MM.1S (cell line): ENCODE results near the gene TEX2.

Experiments
- DNase-seq: peaks from one replicate; pipeline ENCODE4 v3.0.0-alpha.2; 2015
- H2AFZ ChIP-seq: fragments of 300-600 bp; sonication (generic); 2 replicates; pipeline ENCODE4 v1.6.0; 2016; ENCODE audit warnings: antibody characterized with exemption, low read length
- H3F3A ChIP-seq: fragments of 300-600 bp; sonication (generic); 2 replicates; pipeline ENCODE4 v1.6.1; 2016; ENCODE audit warnings: mild to moderate bottlenecking, antibody characterized with exemption, low read length, moderate library complexity, mixed read lengths; ENCODE audit not compliant: insufficient read depth
- H3K27ac ChIP-seq: fragments of 300-600 bp; sonication (generic); 2 replicates; pipeline ENCODE4 v1.5.1; 2016; ENCODE audit warnings: mild to moderate bottlenecking, low read length
- H3K27me3 ChIP-seq: fragments of 300-600 bp; sonication (generic); replicated peaks from 2 replicates; pipeline ENCODE4 v1.6.0; 2016; ENCODE audit warnings: low read length; ENCODE audit not compliant: insufficient read depth
- H3K36me3 ChIP-seq: fragments of 300-600 bp; sonication (generic); replicated peaks from 2 replicates; pipeline ENCODE4 v1.6.1; 2016; ENCODE audit warnings: mild to moderate bottlenecking, low read length, mixed read lengths; ENCODE audit not compliant: insufficient read depth
- H3K4me1 ChIP-seq: fragments of 300-600 bp; sonication (generic); 2 replicates; pipeline ENCODE4 v1.6.1; 2016; ENCODE audit warnings: low read length, mixed read lengths
- H3K4me2 ChIP-seq: fragments of 300-600 bp; sonication (generic); 2 replicates; pipeline ENCODE4 v1.6.0; 2016; ENCODE audit warnings: low read depth, low read length
- H3K4me3 ChIP-seq: fragments of 300-600 bp; sonication (generic); 2 replicates; pipeline ENCODE4 v1.5.1; 2016; ENCODE audit warnings: low read length, mixed read lengths
- H3K79me2 ChIP-seq: fragments of 300-600 bp; sonication (generic); 2 replicates; pipeline ENCODE4 v1.6.1; 2016; ENCODE audit warnings: mixed run types, low read length, mixed read lengths
- H3K9ac ChIP-seq: fragments of 300-600 bp; sonication (generic); 2 replicates; pipeline ENCODE4 v1.6.1; 2016; ENCODE audit warnings: low read length, mixed read lengths
- H3K9me2 ChIP-seq: fragments of 300-600 bp; sonication (generic); replicated peaks from 2 replicates; pipeline ENCODE4 v1.6.1; 2016; ENCODE audit warnings: mild to moderate bottlenecking, low read length, mixed read lengths; ENCODE audit not compliant: insufficient read depth
- H3K9me3 ChIP-seq: fragments of 300-600 bp; sonication (generic); replicated peaks from 2 replicates; pipeline ENCODE4 v1.6.1; 2016; ENCODE audit warnings: mild to moderate bottlenecking, low read length, mixed read lengths; ENCODE audit not compliant: insufficient read depth
- H4K20me1 ChIP-seq: fragments of 300-600 bp; sonication (generic); 2 replicates; pipeline ENCODE4 v1.6.1; 2016; ENCODE audit warnings: mild to moderate bottlenecking, low read length, moderate library complexity, mixed read lengths; ENCODE audit not compliant: insufficient read depth
- EZH2 ChIP-seq: fragments of 300-600 bp; sonication (generic); optimal IDR thresholded peaks from 2 replicates; pipeline ENCODE3; 2017; ENCODE audit warnings: low read depth, mild to moderate bottlenecking, antibody characterized with exemption, low read length, mixed read lengths
- EZH2phosphoT487 ChIP-seq: fragments of 300-600 bp; sonication (generic); IDR thresholded peaks from 2 replicates; pipeline ENCODE4 v1.6.1; 2018; ENCODE audit warnings: antibody characterized with exemption, low read length
- TF ChIP-seq, protein P1 (sequence below): fragments of 300-600 bp; sonication (generic); IDR thresholded peaks from 2 replicates; pipeline ENCODE4 v1.5.1; 2016; ENCODE audit warnings: antibody characterized with exemption, low read length, mixed read lengths

The TEX2 gene

DNA sequence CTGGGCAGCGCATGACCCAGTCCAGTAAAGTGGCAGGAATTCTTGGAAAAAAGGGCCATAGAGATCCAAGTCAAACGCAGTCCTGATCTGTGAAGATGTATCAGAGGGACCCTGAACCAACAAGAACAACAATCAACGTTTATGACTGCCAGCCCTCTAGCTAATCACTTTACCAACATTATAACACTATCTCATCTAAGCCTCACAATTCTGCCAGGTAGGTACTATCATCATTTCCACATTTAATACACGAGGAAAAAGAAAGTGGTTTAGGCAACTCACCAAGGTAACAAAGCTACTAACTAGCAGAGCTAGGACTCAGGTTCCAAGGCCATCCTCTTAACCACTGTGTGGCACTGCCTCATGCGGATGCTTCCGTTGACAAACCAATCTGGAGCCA lies 28.1 kb downstream of the TEX2 start:
- no peak for DNase-seq
- Histone ChIP-seq H3K27ac (no peak overlapping the region), H3K9me2 (no peaks in the 10 kb centered on the region), H3K4me2 (no peak overlapping the region), H3K9ac (no peak overlapping the region), H3K9me3 (no peaks in the 10 kb centered on the region), H3F3A (no peaks in the 10 kb centered on the region), H3K4me1 (no peaks in the 10 kb centered on the region), H3K4me3 (no peak overlapping the region), H3K27me3 (no peaks in the 10 kb centered on the region), H3K79me2 (peaks cover 90% of the 10 kb centered on the region), H4K20me1 (peaks cover 10% of the 10 kb centered on the region), H3K36me3 (no peaks in the 10 kb centered on the region), H2AFZ (no peak overlapping the region)
- no peak for TF ChIP-seq EZH2phosphoT487
- TF ChIP-seq, protein P1, sequence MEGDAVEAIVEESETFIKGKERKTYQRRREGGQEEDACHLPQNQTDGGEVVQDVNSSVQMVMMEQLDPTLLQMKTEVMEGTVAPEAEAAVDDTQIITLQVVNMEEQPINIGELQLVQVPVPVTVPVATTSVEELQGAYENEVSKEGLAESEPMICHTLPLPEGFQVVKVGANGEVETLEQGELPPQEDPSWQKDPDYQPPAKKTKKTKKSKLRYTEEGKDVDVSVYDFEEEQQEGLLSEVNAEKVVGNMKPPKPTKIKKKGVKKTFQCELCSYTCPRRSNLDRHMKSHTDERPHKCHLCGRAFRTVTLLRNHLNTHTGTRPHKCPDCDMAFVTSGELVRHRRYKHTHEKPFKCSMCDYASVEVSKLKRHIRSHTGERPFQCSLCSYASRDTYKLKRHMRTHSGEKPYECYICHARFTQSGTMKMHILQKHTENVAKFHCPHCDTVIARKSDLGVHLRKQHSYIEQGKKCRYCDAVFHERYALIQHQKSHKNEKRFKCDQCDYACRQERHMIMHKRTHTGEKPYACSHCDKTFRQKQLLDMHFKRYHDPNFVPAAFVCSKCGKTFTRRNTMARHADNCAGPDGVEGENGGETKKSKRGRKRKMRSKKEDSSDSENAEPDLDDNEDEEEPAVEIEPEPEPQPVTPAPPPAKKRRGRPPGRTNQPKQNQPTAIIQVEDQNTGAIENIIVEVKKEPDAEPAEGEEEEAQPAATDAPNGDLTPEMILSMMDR: no peak
- no peak for TF ChIP-seq EZH2

DNA sequence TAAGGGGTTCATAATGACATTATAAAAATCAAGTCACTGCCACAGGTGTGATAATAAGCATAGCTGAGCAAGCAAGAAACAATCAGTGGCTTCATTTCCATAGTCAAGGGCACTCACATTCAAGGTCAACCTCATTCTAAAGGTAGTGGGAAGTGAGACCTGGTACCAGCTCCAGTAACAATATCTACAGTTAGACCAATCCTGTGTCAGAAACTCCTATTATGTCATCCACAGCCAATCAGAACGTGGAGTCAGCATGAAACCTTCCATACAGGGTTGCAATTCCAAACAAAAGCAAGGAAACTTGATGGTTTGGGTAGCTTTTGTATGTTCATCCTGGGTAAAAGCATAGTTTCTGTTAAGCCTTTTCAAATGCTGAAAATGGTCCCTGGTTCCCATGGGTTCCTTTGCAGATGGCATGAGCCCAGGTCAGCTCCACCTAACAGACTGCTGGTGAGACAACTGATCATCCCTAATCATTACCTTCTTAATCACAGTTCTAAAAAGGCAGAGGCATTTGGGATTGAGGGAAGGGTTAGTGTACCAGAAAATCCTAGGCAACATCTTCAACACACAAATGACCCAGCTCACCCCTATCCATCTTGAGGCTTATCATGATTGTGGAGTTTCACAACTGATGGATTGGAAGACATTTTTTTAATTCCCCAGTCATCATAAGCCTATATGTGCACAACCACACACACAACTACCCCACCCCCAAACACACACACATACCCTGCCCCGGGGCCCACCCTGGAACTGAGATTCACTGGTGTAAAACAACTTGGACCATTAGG lies 30.4 kb downstream of the TEX2 start:
- TF ChIP-seq EZH2 (no peak), EZH2phosphoT487 (no peak)
- TF ChIP-seq, protein P1: no peak
- no peak overlapping the region for H3K27ac ChIP-seq
- H3F3A ChIP-seq: no peaks in the 10 kb centered on the region
- DNase-seq: no peak
- no peaks in the 10 kb centered on the region for H3K9me3 ChIP-seq
- H3K36me3 ChIP-seq: no peaks in the 10 kb centered on the region
- H3K4me3 ChIP-seq: no peak overlapping the region
- H3K79me2 ChIP-seq: peaks cover 85% of the 10 kb centered on the region
- H2AFZ ChIP-seq: no peak overlapping the region
- no peaks in the 10 kb centered on the region for H3K4me1 ChIP-seq
- H3K4me2 ChIP-seq: no peak overlapping the region
- H3K27me3 ChIP-seq: no peaks in the 10 kb centered on the region
- peaks cover 10% of the 10 kb centered on the region for H4K20me1 ChIP-seq
- H3K9ac ChIP-seq: no peak overlapping the region
- no peaks in the 10 kb centered on the region for H3K9me2 ChIP-seq

DNA sequence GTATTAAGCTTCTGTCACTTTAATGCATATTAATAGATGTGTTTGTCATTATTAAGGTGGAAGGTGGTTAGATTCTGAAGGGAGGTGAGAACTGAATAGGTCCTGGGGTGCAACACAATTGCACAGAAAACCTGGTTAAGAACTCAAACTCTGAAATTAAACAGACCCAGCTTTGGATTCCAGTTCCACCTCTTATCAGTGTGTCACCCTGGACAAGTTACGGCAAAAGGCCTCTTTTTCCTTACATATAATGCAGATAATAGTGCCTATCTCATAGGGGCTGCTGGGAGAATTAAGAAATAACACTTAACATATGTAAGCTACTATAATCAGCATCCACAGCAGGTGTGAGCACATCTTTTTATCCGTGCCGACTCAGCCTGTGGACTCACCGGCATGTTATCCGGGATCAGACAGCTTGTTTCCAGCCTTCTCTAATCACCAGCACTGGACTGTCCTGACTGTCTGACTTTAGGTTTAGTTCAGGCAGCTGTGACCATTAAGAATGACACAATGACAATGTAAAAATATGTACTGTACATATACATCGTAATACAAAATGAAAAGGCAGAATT lies 31.4 kb downstream of the TEX2 start:
- no peaks in the 10 kb centered on the region for H3K9me3 ChIP-seq
- peaks cover 6% of the 10 kb centered on the region; the same call in 1 of the 2 replicates for H4K20me1 ChIP-seq
- H2AFZ ChIP-seq: no peak overlapping the region
- peaks cover 82% of the 10 kb centered on the region for H3K79me2 ChIP-seq
- no peak overlapping the region for H3K9ac ChIP-seq
- no peak overlapping the region for H3K4me3 ChIP-seq
- H3K9me2 ChIP-seq: no peaks in the 10 kb centered on the region
- no peaks in the 10 kb centered on the region for H3K27me3 ChIP-seq
- H3K4me2 ChIP-seq: no peak overlapping the region
- TF ChIP-seq, protein P1: no peak
- no peak for TF ChIP-seq EZH2phosphoT487
- TF ChIP-seq EZH2: no peak
- DNase-seq: no peak
- no peaks in the 10 kb centered on the region for H3K36me3 ChIP-seq
- no peaks in the 10 kb centered on the region for H3F3A ChIP-seq
- no peaks in the 10 kb centered on the region for H3K4me1 ChIP-seq
- no peak overlapping the region for H3K27ac ChIP-seq
